ENCODE data around the gene SPHKAP.
"Not testable (repeated sequence)": the region's sequence is repeated elsewhere in the genome, so short reads cannot be mapped to it uniquely, and the experiment has no call there.

The SPHKAP gene

GRCh38 chr2:228037915-228038314, 143.6 kb downstream of the SPHKAP start:
- DNase-seq: no peak

GRCh38 chr2:228023619-228024018, 157.9 kb downstream of the SPHKAP start:
- no peak for DNase-seq

GRCh38 chr2:228018311-228018710, 163.2 kb downstream of the SPHKAP start:
- no peak for DNase-seq

- no peak for DNase-seq
These were observed 163.7 kb downstream of the SPHKAP start for GRCh38 chr2:228017784-228018183.

- no peak for DNase-seq
These were observed 165.1 kb downstream of the SPHKAP start for GRCh38 chr2:228016402-228016801.

GRCh38 chr2:228015741-228016140, 165.7 kb downstream of the SPHKAP start:
- DNase-seq: no peak

- no peak for DNase-seq
These were observed 185.1 kb downstream of the SPHKAP start for GRCh38 chr2:227996366-227996765.

GRCh38 chr2:227990937-227991336, 190.6 kb downstream of the SPHKAP start:
- no peak for DNase-seq

- no peak for DNase-seq
These were observed 208.2 kb downstream of the SPHKAP start for GRCh38 chr2:227973241-227973640.

- no peak for DNase-seq
These were observed 209.8 kb downstream of the SPHKAP start for GRCh38 chr2:227971619-227972230.

GRCh38 chr2:227960317-227960716, 221.2 kb downstream of the SPHKAP start:
- no peak for DNase-seq

GRCh38 chr2:227942965-227943364, 238.5 kb downstream of the SPHKAP start:
- DNase-seq: no peak

GRCh38 chr2:227942021-227942420, 239.5 kb downstream of the SPHKAP start:
- no peak for DNase-seq

- no peak for DNase-seq
These were observed 242.0 kb downstream of the SPHKAP start for GRCh38 chr2:227939271-227940027.

- DNase-seq: not testable (repeated sequence)
These were observed 245.2 kb downstream of the SPHKAP start for GRCh38 chr2:227936249-227936648.

- no peak for DNase-seq
These were observed 247.6 kb downstream of the SPHKAP start for GRCh38 chr2:227933884-227934283.

- DNase-seq: no peak
These were observed 249.1 kb downstream of the SPHKAP start for GRCh38 chr2:227932403-227932802.

GRCh38 chr2:227932001-227932400, 249.5 kb downstream of the SPHKAP start:
- DNase-seq: no peak
